HG03457 (cell line): ENCODE measurements around the gene STRA8.
"Not testable (repeated sequence)": the region's sequence is repeated elsewhere in the genome, so short reads cannot be mapped to it uniquely, and the experiment has no call there.

Source experiments
- ATAC-seq: cut with Tn5 transposase; IDR thresholded peaks from one replicate; pipeline ENCODE4 v1.9.1; 2021; ENCODE audit warnings: moderate number of reproducible peaks; ENCODE audit not compliant: unreplicated experiment

The STRA8 gene

DNA sequence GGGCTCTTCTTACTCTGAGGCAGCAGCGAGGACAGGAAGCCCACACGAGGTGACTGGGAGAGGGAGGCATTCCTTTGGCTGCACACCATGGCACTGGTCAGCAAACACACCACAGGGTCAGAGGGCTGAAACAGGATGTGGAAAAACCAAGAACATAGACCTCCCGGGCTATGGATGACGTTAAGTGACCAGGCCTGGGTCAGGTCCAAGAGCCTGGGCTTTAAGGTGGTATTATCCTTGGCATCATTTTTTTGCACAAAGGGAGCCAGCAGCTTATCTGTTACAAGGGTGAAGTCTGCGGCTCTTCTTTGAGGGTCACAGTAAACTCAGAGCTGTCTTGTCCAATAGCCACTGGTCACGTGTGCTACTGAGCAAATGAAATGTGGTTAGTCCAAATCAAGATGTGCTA lies 29.3 kb upstream of the STRA8 start:
- ATAC-seq = no peak

DNA sequence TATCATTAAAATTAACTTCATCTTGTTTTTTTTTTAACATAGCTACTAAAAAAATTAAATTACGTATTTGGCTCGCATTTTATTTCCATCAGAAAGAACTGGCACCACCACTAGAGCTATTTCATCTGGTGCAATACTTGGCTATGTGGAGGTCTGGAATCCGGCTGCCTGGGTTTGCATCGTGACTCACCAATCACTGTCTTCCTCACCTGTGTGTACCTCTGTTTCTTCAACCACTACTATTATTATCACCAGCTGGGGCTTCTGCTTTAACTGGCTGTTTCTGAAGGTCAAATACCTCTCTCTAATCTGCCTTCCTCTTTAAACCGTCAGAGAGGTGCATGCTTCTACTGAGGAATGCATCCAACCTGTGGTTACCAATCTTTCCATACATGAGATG lies 28.8 kb upstream of the STRA8 start:
- ATAC-seq = no peak

DNA sequence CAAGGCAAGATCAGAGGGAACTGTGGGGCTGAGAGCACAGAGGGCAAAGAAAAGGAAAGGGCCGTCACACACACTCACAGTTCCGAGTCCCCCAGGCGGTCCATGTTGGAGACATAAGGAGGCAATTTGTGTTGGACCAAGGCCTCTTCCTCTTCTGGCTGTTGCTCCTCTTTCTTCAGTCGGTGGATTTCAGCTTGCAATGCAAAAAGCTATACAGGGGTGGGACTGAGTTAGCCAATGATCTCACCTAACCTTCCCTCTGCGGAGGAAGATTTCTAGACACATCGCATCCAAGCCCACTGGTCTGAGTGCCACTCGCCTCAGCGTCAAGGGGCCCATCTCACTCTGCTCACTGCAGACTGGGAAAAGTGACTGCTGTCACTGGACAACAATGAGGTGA lies 27.8 kb upstream of the STRA8 start:
- no peak for ATAC-seq

DNA sequence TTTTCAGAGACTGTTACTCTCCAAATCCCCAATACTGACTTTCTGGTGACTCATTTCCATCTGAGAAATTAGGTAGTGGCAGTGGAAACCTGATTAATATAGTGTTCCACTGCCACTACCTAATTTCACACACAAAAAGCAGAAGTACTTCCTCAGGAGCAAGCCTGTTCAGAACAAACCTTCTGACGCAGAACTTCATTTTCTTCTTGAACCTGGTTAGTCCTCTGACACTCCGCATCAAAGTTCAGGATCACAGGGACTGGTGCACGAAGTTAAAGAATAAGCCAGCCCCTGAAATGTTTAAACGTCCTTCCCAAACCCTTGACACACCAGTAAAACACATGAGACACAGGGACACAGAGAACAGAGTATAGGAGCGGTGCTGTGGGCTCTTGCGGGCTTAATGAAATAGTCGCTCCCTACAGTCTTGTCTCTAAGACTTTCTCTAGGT lies 26.7 kb upstream of the STRA8 start:
- peak; percentile 30 for ATAC-seq

DNA sequence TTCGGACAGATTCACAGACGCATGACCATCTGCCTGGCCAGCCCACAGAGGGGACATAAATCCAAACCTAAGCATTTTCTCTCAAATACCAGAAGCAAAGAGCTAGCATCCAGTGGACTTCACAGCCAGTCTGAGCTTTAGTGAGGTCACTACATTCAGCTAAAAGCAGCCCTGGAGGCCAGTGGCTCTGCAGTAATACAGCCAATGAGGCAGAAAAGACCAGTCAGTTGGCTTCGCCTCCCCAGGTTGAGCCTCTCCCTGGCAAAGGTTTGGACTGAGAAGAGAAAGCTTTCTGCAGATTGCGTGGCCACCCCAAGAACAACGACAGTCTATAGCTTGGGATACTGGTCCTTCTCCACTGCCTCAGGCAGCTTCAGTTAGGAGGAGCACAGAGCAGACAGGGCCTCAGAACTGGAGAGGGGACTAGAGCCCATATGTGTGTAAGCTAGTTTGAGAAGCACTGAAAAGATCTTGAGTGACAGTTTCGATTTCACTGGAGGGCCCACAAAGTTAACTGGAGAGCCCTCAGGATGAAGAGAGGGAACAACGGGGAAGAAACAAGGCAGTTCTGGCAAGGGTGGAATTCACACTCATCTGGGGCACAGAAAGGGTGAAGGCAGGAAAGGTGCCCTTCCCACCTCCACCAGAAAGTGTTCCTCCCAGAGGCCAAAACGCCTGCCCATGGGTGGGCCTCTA lies 26.1 kb upstream of the STRA8 start:
- ATAC-seq = no peak

DNA sequence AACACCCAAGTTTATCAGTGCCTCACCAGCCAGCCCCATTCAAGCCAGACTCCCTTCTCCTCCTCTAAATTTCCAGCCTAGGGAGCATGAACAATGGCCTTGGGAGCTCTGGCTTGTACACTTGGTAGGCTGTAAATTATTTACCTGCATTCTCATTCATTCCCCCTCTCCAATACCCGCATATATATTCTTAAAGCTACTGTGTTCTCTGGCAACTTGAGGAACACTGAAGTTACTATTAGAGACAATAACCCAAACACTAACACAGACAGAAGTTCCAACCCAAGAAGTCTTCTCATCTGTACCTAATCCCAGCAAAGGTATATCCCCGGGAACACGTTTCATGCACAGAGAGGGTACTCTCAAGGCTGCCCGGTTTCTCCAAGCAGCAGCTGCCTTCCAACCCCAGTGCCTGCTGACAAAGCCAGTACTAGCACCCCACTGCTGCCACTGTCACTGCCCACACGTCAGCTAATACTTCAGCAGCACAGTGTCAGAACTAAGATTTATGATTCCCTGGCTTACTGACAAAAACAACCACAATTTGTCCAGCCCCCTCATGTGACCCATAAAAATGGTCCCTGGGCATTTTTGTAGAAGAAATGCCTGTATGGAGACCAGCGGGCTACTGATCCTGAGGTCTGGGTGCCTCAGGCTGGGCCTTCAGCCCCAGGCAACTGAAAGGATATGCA lies 25.4 kb upstream of the STRA8 start:
- ATAC-seq = no peak

DNA sequence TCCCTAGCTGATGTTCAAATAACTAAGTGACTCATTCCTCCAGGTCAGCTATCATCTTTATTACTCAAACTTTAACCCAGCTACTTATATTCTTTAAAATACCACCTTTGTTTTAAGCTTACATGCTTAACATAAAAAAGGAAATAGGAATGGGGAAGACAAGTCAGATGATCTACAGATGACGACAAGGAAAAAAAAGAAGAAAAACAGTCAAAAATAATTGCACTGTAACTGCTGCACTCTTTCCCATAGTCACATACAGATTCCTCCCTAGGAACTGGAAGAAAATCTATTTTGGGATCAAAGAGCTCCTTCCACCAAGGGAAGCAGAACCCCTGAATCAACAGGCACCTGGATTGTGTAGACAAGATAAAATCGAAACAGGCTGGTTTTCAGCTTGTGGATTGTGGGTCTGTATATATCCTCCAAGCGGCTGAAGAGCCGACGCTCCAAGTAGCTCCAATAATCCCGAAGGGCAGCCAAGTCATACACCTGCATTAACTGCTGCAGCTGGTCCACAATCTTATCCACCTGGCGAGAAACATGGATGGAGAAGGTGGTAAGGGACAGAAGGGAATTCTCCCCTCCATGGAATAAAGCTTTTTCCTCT lies 24.3 kb upstream of the STRA8 start:
- ATAC-seq = no peak

DNA sequence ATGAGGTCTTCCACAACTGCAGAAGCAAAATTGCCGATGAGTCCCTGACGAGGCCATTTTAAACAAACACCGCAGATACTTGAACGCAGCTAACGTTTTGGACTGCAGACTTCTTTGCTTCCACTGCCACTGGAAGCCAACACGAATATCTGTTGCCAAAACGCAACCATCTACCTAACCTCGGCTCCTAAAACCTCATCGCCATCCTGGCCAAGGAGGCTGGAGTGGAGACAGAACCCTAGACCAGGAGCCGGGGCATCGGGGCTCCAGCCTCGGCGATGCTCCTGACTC lies 22.8 kb upstream of the STRA8 start:
- ATAC-seq = no peak

DNA sequence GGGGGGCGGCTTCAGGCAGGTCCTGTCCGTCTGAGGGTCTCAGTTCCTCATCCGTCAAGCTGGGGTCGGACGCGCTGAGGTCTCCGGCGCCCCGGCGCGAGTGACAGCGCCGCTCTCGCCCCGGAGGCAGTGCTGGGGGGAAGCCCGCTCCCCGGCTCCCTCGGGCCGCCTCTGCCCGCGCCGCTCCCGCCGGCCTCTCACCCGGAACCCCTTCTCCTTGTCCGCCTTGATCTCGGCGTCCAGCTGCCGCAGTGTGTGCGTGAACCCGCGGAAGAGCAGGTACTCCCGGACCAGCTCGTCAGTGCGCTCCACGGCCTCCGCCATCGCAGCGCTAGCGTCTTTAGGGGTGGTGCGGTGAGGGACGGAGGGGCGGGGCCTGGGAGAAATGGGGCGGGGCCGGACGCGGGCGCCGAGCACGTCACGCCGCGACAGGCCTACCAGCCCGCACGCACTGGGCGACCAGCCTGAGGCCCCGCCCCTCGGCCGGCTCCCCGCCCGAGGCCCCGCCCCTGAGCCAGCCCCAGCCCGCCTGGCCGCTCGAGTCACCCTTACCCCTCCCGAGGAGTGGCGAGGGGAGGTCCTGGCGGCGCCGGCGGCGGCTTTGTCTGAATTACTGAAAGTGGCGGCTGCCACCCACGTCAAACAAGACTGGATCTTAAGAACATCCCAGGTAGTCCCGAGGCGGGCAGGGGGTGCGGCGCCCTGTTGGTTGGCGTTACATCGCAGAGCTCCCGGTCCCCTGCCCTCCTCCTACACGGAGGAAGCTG lies 22.3 kb upstream of the STRA8 start, which contains the start of gene WDR91:
TSS of gene WDR91 (minus strand) at position 348 of the 767 bp plus-strand sequence. CDS start at position 324, 24 bp downstream.
- ATAC-seq = peak; percentile 70

DNA sequence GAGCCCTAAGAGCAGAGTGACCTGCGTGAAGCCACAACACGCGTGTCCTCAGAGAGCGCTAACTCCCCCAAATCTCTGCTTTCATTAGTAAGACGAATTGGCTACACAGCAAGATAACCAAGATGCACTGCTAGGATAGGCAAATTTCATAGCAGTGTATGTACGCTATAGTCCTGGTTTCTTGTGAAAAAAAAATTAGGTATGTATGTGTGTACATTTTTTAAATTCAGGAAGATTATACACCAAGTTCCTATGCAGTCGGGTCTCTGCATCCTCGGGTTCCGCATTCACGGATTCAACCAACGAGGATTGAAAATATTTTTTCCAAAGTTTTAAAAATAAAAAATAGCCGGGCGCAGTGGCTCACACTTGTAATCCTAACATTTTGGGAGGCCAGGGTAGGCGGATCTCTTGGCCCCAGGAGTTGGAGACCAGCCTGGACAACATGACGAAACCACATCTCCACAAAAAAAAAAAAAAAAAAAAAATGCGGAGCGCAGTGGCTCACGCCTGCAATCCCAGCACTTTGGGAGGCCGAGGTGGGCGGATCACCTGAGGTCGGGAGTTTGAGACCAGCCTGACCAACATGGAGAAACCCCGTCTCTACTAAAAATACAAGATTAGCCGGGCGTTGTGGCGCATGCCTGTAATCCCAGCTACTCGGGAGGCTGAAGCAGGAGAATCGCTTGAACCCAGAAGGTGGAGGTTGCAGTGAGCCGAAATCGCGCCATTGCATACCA lies 21.5 kb upstream of the STRA8 start:
- ATAC-seq = not testable (repeated sequence)

DNA sequence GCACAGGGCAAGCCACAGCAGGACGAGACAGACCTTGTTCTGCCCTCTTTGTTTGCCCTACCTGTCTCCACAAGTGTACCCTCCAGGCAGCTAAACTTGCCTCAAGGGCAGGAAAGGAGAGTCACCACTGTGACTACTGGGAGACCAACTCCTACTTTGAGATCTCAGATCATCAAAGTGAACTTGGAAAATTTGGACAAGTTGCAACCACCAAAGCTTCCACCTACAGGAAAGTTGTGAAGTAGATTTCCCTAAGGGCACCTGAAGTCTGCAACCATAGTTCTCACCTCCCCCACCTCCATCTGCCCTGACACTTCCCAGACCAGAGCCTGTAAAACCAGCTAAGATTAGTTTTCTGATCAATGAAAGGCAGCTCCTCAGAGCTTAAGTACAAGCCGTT lies 19.8 kb upstream of the STRA8 start:
- ATAC-seq = no peak

DNA sequence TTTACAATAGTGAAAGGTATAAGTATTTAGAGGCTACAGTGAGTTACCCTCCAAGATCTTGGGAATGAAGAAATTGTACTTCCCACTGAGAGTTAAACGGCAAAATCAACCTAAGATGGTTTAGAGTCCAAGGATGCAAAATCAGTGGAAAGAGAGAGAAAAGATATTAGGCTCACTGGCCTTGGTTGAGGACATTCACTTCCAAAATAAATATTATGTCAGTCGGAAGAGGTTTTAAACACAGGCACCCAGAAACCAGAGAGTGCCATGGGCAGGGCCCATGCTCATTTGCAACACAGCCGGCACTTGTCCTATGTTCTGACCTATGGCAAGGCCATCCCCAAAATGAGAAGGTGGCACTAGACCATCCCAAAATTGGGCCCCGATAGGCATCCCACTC lies 18.5 kb upstream of the STRA8 start:
- ATAC-seq = no peak

DNA sequence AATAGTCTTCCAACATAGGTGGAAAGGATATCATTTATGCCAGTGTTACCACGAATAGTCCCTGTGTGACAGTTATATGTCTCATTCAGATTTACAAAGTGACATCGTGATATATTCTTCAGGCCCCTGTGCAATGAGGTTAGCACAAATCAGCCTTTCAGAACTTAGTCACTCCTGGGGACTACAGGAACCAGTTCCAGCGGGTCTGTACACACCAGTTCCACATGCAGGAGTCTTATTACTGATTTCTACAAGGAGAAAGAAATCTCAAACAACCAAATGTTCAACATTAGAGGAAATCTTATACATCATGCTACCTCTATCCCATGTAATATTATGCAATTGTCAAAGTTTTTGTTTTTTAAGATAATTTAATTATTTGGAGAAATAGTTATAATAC lies 17.9 kb upstream of the STRA8 start:
- ATAC-seq = no peak

DNA sequence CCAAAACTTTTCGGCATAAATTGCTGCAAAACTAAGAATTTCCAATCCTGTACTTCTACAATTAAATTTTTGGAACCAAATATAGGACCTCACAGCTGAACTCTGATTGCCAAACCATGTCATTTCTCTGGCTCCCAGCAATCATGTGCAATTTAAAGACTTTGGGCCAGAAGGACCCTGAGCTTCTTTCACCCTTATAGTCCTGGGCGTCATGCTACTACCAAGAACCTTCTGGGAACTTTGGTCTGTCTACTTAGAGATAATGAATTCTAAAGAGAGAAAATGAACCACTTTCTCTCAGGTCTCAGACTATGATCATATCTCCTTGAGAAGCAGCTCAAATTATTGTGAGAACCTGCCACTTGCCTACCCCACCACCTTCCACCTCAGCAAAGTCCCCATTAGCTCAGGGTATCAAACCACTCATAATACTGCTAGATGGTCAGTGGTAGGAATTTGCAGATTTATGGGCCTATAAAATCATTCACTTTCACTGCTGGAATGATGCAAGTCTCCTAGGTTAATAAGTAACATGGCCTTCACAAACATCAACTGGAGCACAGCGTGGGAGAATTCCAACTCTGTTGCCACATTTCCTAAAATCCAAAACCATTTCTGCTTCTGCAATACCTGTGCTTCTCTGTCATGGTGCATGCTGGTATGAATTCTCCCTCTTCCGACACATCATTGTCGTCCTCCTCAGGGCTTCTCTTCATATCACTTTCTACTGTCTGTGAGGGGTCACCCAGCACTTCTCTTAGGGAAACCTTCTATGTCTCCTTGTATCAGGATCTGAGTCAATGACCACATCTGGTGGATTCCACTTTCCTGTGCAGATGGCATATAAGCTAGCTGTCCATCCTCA lies 15.8 kb upstream of the STRA8 start:
- no peak for ATAC-seq

DNA sequence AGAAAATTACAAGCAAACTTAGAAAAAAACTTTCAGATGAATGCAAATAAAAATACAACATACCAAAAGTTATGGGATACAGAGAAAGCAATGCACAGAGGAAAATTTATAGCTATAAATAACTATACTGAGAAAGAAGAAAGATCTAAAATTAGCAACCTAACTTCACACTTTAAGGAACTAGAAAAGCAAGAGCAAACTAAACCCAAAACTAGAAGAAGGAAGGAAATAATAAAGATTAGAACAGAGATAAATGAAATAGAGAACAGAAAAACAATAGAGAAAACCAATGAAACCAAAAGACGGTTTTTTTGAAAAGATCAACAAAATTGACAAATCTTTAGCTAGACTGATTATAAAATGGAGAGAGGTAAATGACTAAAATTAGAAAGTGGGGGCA lies 9.6 kb upstream of the STRA8 start:
- no peak for ATAC-seq

DNA sequence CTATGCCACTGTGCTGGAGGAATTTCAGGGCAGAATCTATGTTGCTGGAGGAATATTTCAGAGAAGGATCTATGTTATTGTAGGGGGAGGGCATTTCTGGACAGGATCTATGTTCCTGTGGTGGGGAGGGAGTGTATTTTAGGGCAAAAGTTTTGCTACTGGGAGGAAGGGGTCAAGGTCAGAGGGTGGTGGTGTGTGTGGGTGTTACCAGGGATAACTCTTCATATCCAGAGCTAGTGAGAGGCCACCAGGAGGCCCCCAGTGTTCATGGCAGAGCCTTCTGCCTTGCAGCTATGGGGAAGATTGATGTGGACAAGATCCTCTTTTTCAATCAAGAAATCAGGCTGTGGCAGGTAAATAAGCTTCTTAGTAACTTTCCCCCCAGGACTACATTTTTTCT lies 2.0 kb upstream of the STRA8 start:
- no peak for ATAC-seq

DNA sequence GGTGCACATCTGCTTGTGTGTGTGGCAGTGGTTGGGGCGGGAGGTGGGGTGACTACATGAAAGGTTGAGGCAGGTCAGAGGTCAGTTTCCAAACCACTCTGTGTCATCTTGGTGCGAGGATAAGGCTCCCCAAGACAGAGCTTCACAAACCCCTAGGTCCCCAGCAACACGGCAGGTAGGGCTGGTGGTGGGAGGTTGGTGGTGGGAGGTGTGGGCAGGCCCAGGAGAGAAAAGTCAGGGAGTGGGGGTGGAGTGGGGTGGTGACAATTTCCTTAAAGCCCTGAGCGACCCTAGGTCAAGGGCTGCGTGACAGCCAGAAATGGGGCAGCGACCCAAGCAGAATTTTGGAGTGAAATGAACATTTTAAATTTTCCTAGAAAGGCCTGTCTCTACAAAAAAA lies 1.6 kb upstream of the STRA8 start:
- no peak for ATAC-seq

DNA sequence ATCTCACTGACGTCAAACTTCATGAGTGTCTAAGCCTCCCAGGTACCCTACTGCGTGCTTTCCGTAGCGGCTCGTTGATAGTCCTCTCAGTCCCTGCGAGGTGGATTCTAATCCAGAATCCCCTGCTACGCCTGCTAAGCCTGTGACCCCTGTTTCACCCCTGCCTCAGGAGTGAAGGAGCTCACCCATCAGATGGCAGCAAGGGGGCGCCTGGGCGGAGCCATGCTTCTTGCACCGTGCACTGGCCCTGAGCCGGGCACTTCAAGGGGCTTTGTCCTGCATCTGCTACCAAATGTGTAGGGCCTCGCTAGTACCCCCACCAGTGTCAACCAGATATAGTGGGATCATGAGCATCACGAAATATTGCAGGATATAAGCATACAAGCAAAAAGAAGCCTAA lies 918 bp upstream of the STRA8 start:
- ATAC-seq = no peak

DNA sequence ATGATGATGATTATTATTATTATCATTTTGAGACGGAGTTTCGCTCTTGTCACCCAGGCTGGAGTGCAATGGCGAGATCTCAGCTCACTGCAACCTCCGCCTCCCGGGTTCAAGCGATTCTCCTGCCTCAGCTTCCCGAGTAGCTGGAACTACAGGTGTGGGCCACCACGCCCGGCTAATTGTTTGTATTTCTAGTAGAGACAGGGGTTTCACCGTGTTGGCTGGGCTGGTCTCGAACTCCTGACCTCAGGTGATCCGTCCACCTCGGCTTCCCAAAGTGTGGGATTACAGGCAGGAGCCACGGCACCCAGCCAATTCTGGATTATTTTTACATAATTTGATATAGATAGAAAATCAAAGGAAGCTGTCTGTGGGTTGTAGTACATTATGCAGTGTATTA lies 457 bp downstream of the STRA8 start:
- ATAC-seq = not testable (repeated sequence)

DNA sequence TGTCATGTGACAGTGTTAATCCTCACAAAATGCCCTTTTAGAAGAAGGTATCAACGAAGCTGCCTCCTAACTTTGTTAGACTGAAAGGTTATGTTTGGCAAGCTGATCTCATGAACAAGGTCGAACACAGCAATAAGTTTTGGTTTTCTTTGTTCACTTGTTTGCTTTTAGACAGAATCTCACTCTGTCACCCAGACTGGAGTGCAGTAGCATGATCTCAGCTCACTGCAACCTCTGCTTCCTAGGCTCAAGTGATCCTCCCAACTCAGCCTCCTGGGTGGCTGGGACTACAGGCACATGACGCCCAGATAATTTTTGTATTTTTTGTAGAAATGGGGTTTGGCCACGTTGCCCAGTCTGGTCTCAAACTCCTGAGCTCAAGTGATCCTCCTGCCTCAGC lies 1.1 kb downstream of the STRA8 start:
- ATAC-seq = no peak
